Heart left ventricle (tissue), 16 donors: ENCODE results near the gene ACOX1. TPM values are rescaled to one million over a fixed set of nuclear protein-coding genes. Genes with fewer than 3 reads are reported as not detected.

ENCODE experiments used
- ATAC-seq, 4 donors: fragments of 200-7000 bp; cut with Tn5 transposase; one replicate each; pipeline ENCODE4 v1.9.1; 2020 to 2022; ENCODE audit warnings: moderate library complexity in 4 of 4, mild to moderate bottlenecking in 3 of 4, moderate number of reproducible peaks in 1 of 4
- DNase-seq, 5 donors: peaks; one replicate each; pipeline ENCODE4 v3.0.0-alpha.2; 2020
- H3K27ac ChIP-seq, 12 donors: fragments of 200-600 bp; sonication (generic) in 4 of 12; one replicate each; pipeline versions ENCODE4 v1.5.0 to v1.8.0; 2016 to 2022; ENCODE audit warnings: mild to moderate bottlenecking in 2 of 12
- H3K27me3 ChIP-seq, 9 donors: fragments of 200-600 bp; sonication (generic) in 2 of 9; one replicate each; pipeline versions ENCODE4 v1.5.1 to v1.8.0; 2016 to 2022; ENCODE audit warnings: mild to moderate bottlenecking in 3 of 9
- H3K36me3 ChIP-seq, 9 donors: fragments of 200-600 bp; sonication (generic) in 2 of 9; one replicate each; pipeline versions ENCODE4 v1.5.0 to v1.8.0; 2018 to 2022; ENCODE audit warnings: mild to moderate bottlenecking in 2 of 9
- H3K4me1 ChIP-seq, 12 donors: fragments of 200-600 bp; sonication (generic) in 4 of 12; one replicate each; pipeline versions ENCODE4 v1.5.0 to v1.8.0; 2016 to 2022; ENCODE audit warnings: mild to moderate bottlenecking in 3 of 12
- H3K4me3 ChIP-seq, 12 donors: fragments of 200-600 bp; sonication (generic) in 4 of 12; one replicate each; pipeline versions ENCODE4 v1.5.0 to v1.8.0; 2017 to 2022; ENCODE audit warnings: mild to moderate bottlenecking in 9 of 12, moderate library complexity in 4 of 12
- H3K9me3 ChIP-seq, 12 donors: fragments of 200-600 bp; sonication (generic) in 4 of 12; one replicate each; pipeline versions ENCODE4 v1.5.0 to v1.8.0; 2016 to 2022; ENCODE audit warnings: mild to moderate bottlenecking in 1 of 12
- CTCF ChIP-seq, 12 donors: fragments of 200-600 bp; sonication (generic) in 4 of 12; IDR thresholded peaks; one replicate each; pipeline versions ENCODE4 v1.5.0 to v1.8.0; 2018 to 2022; ENCODE audit warnings: antibody characterized with exemption in 12 of 12, mild to moderate bottlenecking in 5 of 12
- POLR2A ChIP-seq, 2 donors: fragments of 450-650 bp; IDR thresholded peaks; one replicate each; pipeline ENCODE4 v1.6.1; 2017; ENCODE audit warnings: antibody characterized with exemption in 2 of 2, mild to moderate bottlenecking in 2 of 2, moderate library complexity in 2 of 2
- WGBS, 4 donors: extraction: QIAGEN DNeasy Blood & Tissue Kit in 2 of 4; methylation state at CpG; one replicate each; pipeline versions ENCODE4 v1.1.5 to v1.1.7; 2013 to 2018; 5-methylcytosine and 5-hydroxymethylcytosine counted together
- intact Hi-C, 10 donors: fragments of 100-400 bp; cut with DNase I; formaldehyde crosslinking; loops; one replicate each; pipeline versions ENCODE4 v1.11.1 to v1.14.2; 2022
- polyA plus RNA-seq, 2 donors: library from polyadenylated mRNA; stranded (reverse); fragments of 200-250 nt; gene quantifications; one replicate each; pipeline ENCODE4 v1.2.3, GENCODE V29; 2013
- total RNA-seq, 9 donors: library from RNA; depleted of rRNA in 2 of 9; stranded (reverse); fragments of >200 nt in 2 of 9; fragmentation: NEBNext Ultra II Directional in 3 of 9; extraction: Animal tissue kit (Norgen Biotek cat#: 25700) in 3 of 9; gene quantifications; one replicate each; pipeline versions ENCODE4 v1.1.0 to v1.2.4, GENCODE V29; 2016 to 2023
- donor health status: ischemic (EF 13 %, LVEDD 7.1; RV severe dilation, severe dysfunction).
- donor health status: healthy with polysubstance abuse.
- donor health status: DM: no; HTN: yes; CAD: no.
- donor health status: DM: no; HTN: no; CAD: no.
- donor health status: ischemic (EF 25% LVEDD 6.9; RV normal size, moderate dysfunction).
- donor health status: ischemic (EF 25% LVEDD 5.7; RV mildly dilated, moderate dysfunction).
- donor health status: healthy.
- donor health status: DM: yes; HTN: yes; CAD: no.
- donor health status: ischemic (EF 35%, LVEDD 5.7; RV mildly dilated, moderate dysfunction).
- donor health status: nonischemic (EF 11% LVEDD 7.7; RV severe dilation, severe dysfunction).
- donor health status: DM: yes; HTN: yes; CAD: no.
- donor health status: PGD.
- donor health status: ischemic (EF 29% LVEDD 5.4; RV normal size, mild dysfunction).
- donor health status: nonischemic (EF 23%, LVEDD 6.1; RV moderate dilation, normal function).

The ACOX1 gene
- total and polyA plus RNA-seq, 11 donors: 19.5 to 117 (median 78.3) TPM

GRCh38 chr17:75987041-75987440 lies 8.1 kb upstream of the ACOX1 start:
- TF ChIP-seq CTCF (IDR thresholded peaks at IDR 0.05): no peak
- no peak for TF ChIP-seq POLR2A (IDR thresholded peaks at IDR 0.05)
- Histone ChIP-seq H3K27me3 (no peaks in the 10 kb centered on the region), H3K27ac (no peak overlapping the region), H3K4me3 (no peak overlapping the region), H3K9me3 (no peaks in the 10 kb centered on the region), H3K36me3 (peaks cover 0 to 15% (median 9%) of the 10 kb centered on the region in 9 donors), H3K4me1 (peaks cover 0 to 15% (median 0%) of the 10 kb centered on the region in 12 donors)
- WGBS, 4 donors: 81 to 89% (median 86%) methylated on average over 3 to 4 of the region's 4 CpGs
- intact Hi-C loops: no loop called here
- no peak for DNase-seq
- no peak for ATAC-seq

- DNase-seq: no peak
- 91 to 95% (median 93%) methylated on average over 4 of the region's 4 CpGs for WGBS, 4 donors
These were observed 7.0 kb upstream of the ACOX1 start for GRCh38 chr17:75985986-75986385.

GRCh38 chr17:75983501-75984181 lies 4.7 kb upstream of the ACOX1 start:
- no peaks in the 10 kb centered on the region for H3K27me3 ChIP-seq
- ATAC-seq: no peak
- no peak overlapping the region for H3K4me3 ChIP-seq
- 71 to 82% (median 76%) methylated on average over 6 of the region's 6 CpGs for WGBS, 4 donors
- intact Hi-C loops: no loop called here
- H3K4me1 ChIP-seq: peaks cover 0 to 29% (median 11%) of the 10 kb centered on the region in 12 donors
- peaks cover 0 to 5% (median 0%) of the 10 kb centered on the region in 9 donors for H3K36me3 ChIP-seq
- DNase-seq: no peak
- TF ChIP-seq CTCF (IDR thresholded peaks at IDR 0.05): no peak
- no peak for TF ChIP-seq POLR2A (IDR thresholded peaks at IDR 0.05)
- H3K27ac ChIP-seq: no peak overlapping the region
- no peaks in the 10 kb centered on the region for H3K9me3 ChIP-seq

More at GRCh38 chr17:75985986-75986385, 7.0 kb upstream of the ACOX1 start:
- Histone ChIP-seq H3K27me3 (no peaks in the 10 kb centered on the region), H3K36me3 (peaks cover 0 to 9% (median 0%) of the 10 kb centered on the region in 9 donors), H3K9me3 (no peaks in the 10 kb centered on the region), H3K4me3 (no peak overlapping the region), H3K4me1 (peaks cover 0 to 17% (median 0%) of the 10 kb centered on the region in 12 donors), H3K27ac (no peak overlapping the region)
- no peak for ATAC-seq
- TF ChIP-seq POLR2A (IDR thresholded peaks at IDR 0.05) (no peak), CTCF (IDR thresholded peaks at IDR 0.05) (no peak)
- intact Hi-C loops: no loop called here

GRCh38 chr17:75981019-75981615 lies 2.2 kb upstream of the ACOX1 start:
- peak overlapping the region in 5 of 12 donors; percentile 96 to 100 (median 97) for H3K27ac ChIP-seq
- TF ChIP-seq POLR2A (IDR thresholded peaks at IDR 0.05): no peak
- TF ChIP-seq CTCF (IDR thresholded peaks at IDR 0.05): no peak
- ATAC-seq (no peak), DNase-seq (no peak)
- no peaks in the 10 kb centered on the region for H3K27me3 ChIP-seq
- H3K4me3 ChIP-seq: no peak overlapping the region
- intact Hi-C loops: no loop called here
- no peaks in the 10 kb centered on the region for H3K9me3 ChIP-seq
- peaks cover 0 to 52% (median 29%) of the 10 kb centered on the region in 12 donors for H3K4me1 ChIP-seq
- H3K36me3 ChIP-seq: peaks cover 0 to 8% (median under 1%) of the 10 kb centered on the region in 9 donors
- WGBS, 4 donors: 82 to 91% (median 85%) methylated on average over 7 of the region's 7 CpGs
